ENCODE results near the gene ALK.

ALK gene

GRCh38 chr2:29706171-29706720 lies 215.1 kb downstream of the ALK start:
- TF ChIP-seq TAF1 (IDR thresholded peaks at IDR 0.05; ENCODE audit: borderline replicate concordance, insufficient read depth, low read length), result no peak
- no peak for TF ChIP-seq FOXP2 (optimal IDR thresholded peaks at IDR 0.05; ENCODE audit: borderline replicate concordance, extremely low read depth, extremely low read length, insufficient read depth)
- TF ChIP-seq SIN3A (IDR thresholded peaks at IDR 0.05; ENCODE audit: borderline replicate concordance, insufficient read depth, low read length), result no peak
- TF ChIP-seq REST (IDR thresholded peaks at IDR 0.05; ENCODE audit: insufficient read depth in 1 of 2, low read depth in 2 of 2, low read length in 2 of 2), result no peak
- TF ChIP-seq POLR2AphosphoS5 (IDR thresholded peaks at IDR 0.05; ENCODE audit: low read depth, low read length), result no peak

GRCh38 chr2:29705616-29706015 lies 215.8 kb downstream of the ALK start:
- TF ChIP-seq REST (IDR thresholded peaks at IDR 0.05; ENCODE audit: insufficient read depth in 1 of 2, low read depth in 2 of 2, low read length in 2 of 2) (no peak), TAF1 (IDR thresholded peaks at IDR 0.05; ENCODE audit: borderline replicate concordance, insufficient read depth, low read length) (no peak), POLR2AphosphoS5 (IDR thresholded peaks at IDR 0.05; ENCODE audit: low read depth, low read length) (no peak), FOXP2 (optimal IDR thresholded peaks at IDR 0.05; ENCODE audit: borderline replicate concordance, extremely low read depth, extremely low read length, insufficient read depth) (no peak), SIN3A (IDR thresholded peaks at IDR 0.05; ENCODE audit: borderline replicate concordance, insufficient read depth, low read length) (no peak)

- TF ChIP-seq TAF1 (IDR thresholded peaks at IDR 0.05; ENCODE audit: borderline replicate concordance, insufficient read depth, low read length) (no peak), SIN3A (IDR thresholded peaks at IDR 0.05; ENCODE audit: borderline replicate concordance, insufficient read depth, low read length) (no peak), FOXP2 (optimal IDR thresholded peaks at IDR 0.05; ENCODE audit: borderline replicate concordance, extremely low read depth, extremely low read length, insufficient read depth) (no peak), REST (IDR thresholded peaks at IDR 0.05; ENCODE audit: insufficient read depth in 1 of 2, low read depth in 2 of 2, low read length in 2 of 2) (no peak)
Measured at GRCh38 chr2:29703336-29703735, 218.1 kb downstream of the ALK start.

DNA sequence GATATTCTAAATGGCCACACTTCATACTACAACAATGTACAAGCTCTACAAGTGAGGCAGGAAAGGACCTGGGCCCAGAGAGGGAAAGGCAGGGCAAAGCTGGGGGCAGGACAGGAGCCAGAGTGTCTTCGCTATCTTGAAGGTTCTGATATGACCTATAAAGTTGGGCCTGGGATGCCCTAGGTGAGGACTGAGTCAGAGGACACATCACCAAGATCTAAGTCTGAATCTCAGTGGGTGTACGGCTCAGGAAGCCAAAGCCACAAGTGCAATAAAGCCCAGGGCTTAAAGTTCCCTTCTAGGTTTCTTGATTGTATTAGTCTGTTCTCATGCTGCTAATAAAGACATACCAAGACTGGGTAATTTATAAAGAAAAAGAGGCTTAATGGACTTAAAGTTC lies 219.1 kb downstream of the ALK start:
- TF ChIP-seq REST (IDR thresholded peaks at IDR 0.05; ENCODE audit: insufficient read depth in 1 of 2, low read depth in 2 of 2, low read length in 2 of 2) (no peak), FOXP2 (optimal IDR thresholded peaks at IDR 0.05; ENCODE audit: borderline replicate concordance, extremely low read depth, extremely low read length, insufficient read depth) (no peak), SIN3A (IDR thresholded peaks at IDR 0.05; ENCODE audit: borderline replicate concordance, insufficient read depth, low read length) (no peak), TAF1 (IDR thresholded peaks at IDR 0.05; ENCODE audit: borderline replicate concordance, insufficient read depth, low read length) (no peak), POLR2AphosphoS5 (IDR thresholded peaks at IDR 0.05; ENCODE audit: low read depth, low read length) (no peak)

GRCh38 chr2:29700560-29700959 lies 220.8 kb downstream of the ALK start:
- TF ChIP-seq SIN3A (IDR thresholded peaks at IDR 0.05; ENCODE audit: borderline replicate concordance, insufficient read depth, low read length), result no peak
- TF ChIP-seq FOXP2 (optimal IDR thresholded peaks at IDR 0.05; ENCODE audit: borderline replicate concordance, extremely low read depth, extremely low read length, insufficient read depth), result no peak
- TF ChIP-seq TAF1 (IDR thresholded peaks at IDR 0.05; ENCODE audit: borderline replicate concordance, insufficient read depth, low read length), result no peak
- TF ChIP-seq REST (IDR thresholded peaks at IDR 0.05; ENCODE audit: insufficient read depth in 1 of 2, low read depth in 2 of 2, low read length in 2 of 2), result no peak
- no peak for TF ChIP-seq POLR2AphosphoS5 (IDR thresholded peaks at IDR 0.05; ENCODE audit: low read depth, low read length)
